AG09309 (cell line): ENCODE measurements around the gene PPP1R3C.

Experiments used
- DNase-seq: peaks from one replicate; pipeline ENCODE4 v3.0.0-alpha.2; 2010; ENCODE audit warnings: low read depth
- H3K4me3 ChIP-seq: 2 replicates; pipeline ENCODE4 v1.5.1; 2011; ENCODE audit warnings: mild to moderate bottlenecking, low read depth, low read length, moderate library complexity; ENCODE audit not compliant: control insufficient read depth
- CTCF ChIP-seq: IDR thresholded peaks from 2 replicates; pipeline ENCODE4 v1.5.1; 2011; ENCODE audit warnings: mild to moderate bottlenecking, low read depth, low read length, inconsistent platforms; ENCODE audit not compliant: insufficient read depth, control insufficient read depth; ENCODE audit errors: missing control alignments

PPP1R3C gene

GRCh38 chr10:91593366-91593765, 39.5 kb downstream of the PPP1R3C start:
- no peak for DNase-seq
- no peak overlapping the region for H3K4me3 ChIP-seq
- no peak for TF ChIP-seq CTCF

GRCh38 chr10:91592266-91592975, 40.5 kb downstream of the PPP1R3C start:
- no peak overlapping the region for H3K4me3 ChIP-seq
- DNase-seq: no peak
- no peak for TF ChIP-seq CTCF

- TF ChIP-seq CTCF: no peak
- no peak for DNase-seq
- H3K4me3 ChIP-seq: no peak overlapping the region
Observed at GRCh38 chr10:91591797-91592174, 41.1 kb downstream of the PPP1R3C start.

GRCh38 chr10:91590904-91591796, 41.7 kb downstream of the PPP1R3C start:
- H3K4me3 ChIP-seq: no peak overlapping the region
- no peak for DNase-seq
- no peak for TF ChIP-seq CTCF

- DNase-seq: peak; percentile 64
- H3K4me3 ChIP-seq: no peak overlapping the region
- TF ChIP-seq CTCF: no peak
Observed at GRCh38 chr10:91590142-91590903, 42.5 kb downstream of the PPP1R3C start.

GRCh38 chr10:91589658-91590035, 43.2 kb downstream of the PPP1R3C start:
- no peak overlapping the region for H3K4me3 ChIP-seq
- DNase-seq: no peak
- TF ChIP-seq CTCF: no peak
